22Rv1 (cell line): Measurements from ENCODE around the gene SLC6A3.

ENCODE experiments used
- H3K27ac ChIP-seq: fragments of 450-650 bp; 2 replicates; pipeline ENCODE4 v1.5.1; 2017
- CTCF ChIP-seq: fragments of 450-650 bp; IDR thresholded peaks from 2 replicates; pipeline ENCODE4 v1.5.1; 2017; ENCODE audit warnings: mild to moderate bottlenecking
- ZFX ChIP-seq: fragments of 450-650 bp; IDR thresholded peaks from 2 replicates; pipeline ENCODE4 v1.6.1; 2017; ENCODE audit warnings: antibody characterized with exemption, borderline replicate concordance

The SLC6A3 gene

GRCh38 chr5:1431021-1431811 is 14.0 kb downstream of the SLC6A3 start:
- no peak overlapping the region for H3K27ac ChIP-seq
- TF ChIP-seq CTCF (no peak), ZFX (no peak)

DNA sequence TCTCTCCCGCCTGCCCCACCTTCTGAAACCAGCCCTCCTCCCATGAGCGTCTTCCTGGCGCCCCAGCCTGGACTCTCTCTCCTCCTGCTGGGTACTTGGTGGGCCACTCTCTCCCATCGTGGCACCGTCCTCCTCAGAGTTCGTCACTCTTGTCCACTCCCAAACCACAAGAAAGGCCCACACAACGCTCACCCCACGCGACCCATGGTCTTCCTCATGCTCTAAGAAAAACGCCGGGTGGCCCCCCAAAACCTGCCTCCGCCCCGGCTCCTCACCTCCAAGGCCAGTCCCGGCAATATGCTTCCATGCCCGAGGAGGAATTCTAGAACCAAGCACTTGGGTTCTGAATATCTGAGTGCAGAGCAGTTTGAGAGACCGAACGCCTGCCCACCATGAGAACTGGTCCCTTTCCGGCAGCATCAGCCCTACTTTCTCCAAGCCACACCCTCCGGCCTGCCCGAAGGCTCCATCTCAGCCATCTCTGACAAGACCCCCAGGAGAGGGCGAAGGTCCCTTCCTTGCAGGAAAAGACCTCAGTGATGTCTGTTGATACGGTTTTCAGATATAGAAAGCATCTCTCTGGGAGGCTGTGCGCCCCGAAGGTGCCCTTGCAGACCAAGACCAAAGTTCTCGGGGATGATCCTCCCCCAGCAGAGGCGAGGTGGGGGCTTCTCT is 15.0 kb downstream of the SLC6A3 start:
- no peak overlapping the region for H3K27ac ChIP-seq
- TF ChIP-seq CTCF (no peak), ZFX (no peak)

- no peak for TF ChIP-seq CTCF
- no peak for TF ChIP-seq ZFX
- H3K27ac ChIP-seq: no peak overlapping the region
Measured at GRCh38 chr5:1429496-1429895, 15.7 kb downstream of the SLC6A3 start.

- no peak overlapping the region for H3K27ac ChIP-seq
- TF ChIP-seq ZFX (no peak), CTCF (no peak)
Measured at GRCh38 chr5:1429066-1429465, 16.2 kb downstream of the SLC6A3 start.

DNA sequence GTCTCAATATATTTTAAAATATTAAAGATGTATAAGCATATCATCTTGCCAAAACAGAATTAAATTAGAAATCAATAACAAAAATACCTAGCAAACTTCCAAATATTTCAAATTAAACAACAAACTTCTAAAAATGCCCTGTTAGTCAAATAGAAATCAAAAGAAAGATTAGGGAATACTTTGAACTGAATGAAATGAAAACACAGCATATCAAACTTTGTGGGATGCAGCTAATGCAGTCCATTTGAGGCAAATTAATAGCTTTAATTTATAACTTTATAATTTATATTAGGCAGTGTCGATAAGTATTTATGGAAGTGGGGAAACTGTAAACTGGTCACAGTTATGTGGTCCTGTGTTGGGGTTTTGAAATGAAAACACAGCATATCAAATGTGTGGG is 17.1 kb downstream of the SLC6A3 start:
- no peak overlapping the region for H3K27ac ChIP-seq
- TF ChIP-seq ZFX: no peak
- no peak for TF ChIP-seq CTCF

- no peak overlapping the region for H3K27ac ChIP-seq
- TF ChIP-seq ZFX (no peak), CTCF (no peak)
Measured at GRCh38 chr5:1424716-1425115, 20.5 kb downstream of the SLC6A3 start.
